PC-9 (cell line): ENCODE results near the gene SNX20. TPM values are rescaled to one million over a fixed set of nuclear protein-coding genes. Genes with fewer than 3 reads are reported as not detected.

ENCODE experiments used
- BruUV-seq: library from RNA; stranded (reverse); fragments of 400-500 nt; replicated peaks from 2 replicates; lab custom pipeline; 2021; lab: Mats Ljungman, UMichigan
- CTCF ChIA-PET: fragments of 300-600 bp; sonication (Branson Sonifier 250); formaldehyde crosslinking; loops from one replicate; lab custom pipeline; 2022; ENCODE audit warnings: antibody characterized with exemption; lab: Charles Lee
- POLR2A ChIA-PET: fragments of 300-600 bp; sonication (Branson Sonifier 250); formaldehyde crosslinking; loops from one replicate; lab custom pipeline; 2022; ENCODE audit warnings: antibody characterized with exemption; ENCODE audit not compliant: unreplicated experiment; lab: Charles Lee
- DNase-seq, 2 experiments: peaks; one replicate each; pipeline versions ENCODE4 v3.0.0 to v3.0.0-alpha.2; 2015 to 2022; ENCODE audit warnings: mixed read lengths in 1 of 2
- H2AFZ ChIP-seq: fragments of 200-600 bp; sonication (generic); 2 replicates; pipeline ENCODE4 v1.8.1; 2017; ENCODE audit warnings: antibody characterized with exemption
- H3F3A ChIP-seq: fragments of 200-600 bp; sonication (generic); 2 replicates; pipeline ENCODE4 v1.8.1; 2017; ENCODE audit warnings: antibody characterized with exemption, mild to moderate bottlenecking, low read depth; ENCODE audit not compliant: insufficient read depth
- H3K27ac ChIP-seq: fragments of 200-600 bp; sonication (generic); 2 replicates; pipeline ENCODE4 v1.6.1; 2016; ENCODE audit warnings: mixed run types
- H3K27me3 ChIP-seq: fragments of 200-600 bp; sonication (generic); 2 replicates; pipeline ENCODE4 v1.6.1; 2016; ENCODE audit warnings: low read depth, mixed run types; ENCODE audit not compliant: insufficient read depth
- H3K36me3 ChIP-seq: fragments of 200-600 bp; sonication (generic); 2 replicates; pipeline ENCODE4 v1.6.1; 2016; ENCODE audit warnings: low read depth, mixed run types
- H3K4me1 ChIP-seq: fragments of 200-600 bp; sonication (generic); replicated peaks from 2 replicates; pipeline ENCODE4 v1.6.1; 2016; ENCODE audit warnings: mixed run types; ENCODE audit not compliant: insufficient read depth
- H3K4me2 ChIP-seq: fragments of 200-600 bp; sonication (generic); 2 replicates; pipeline ENCODE4 v1.6.1; 2017; ENCODE audit warnings: mixed run types
- H3K4me3 ChIP-seq: fragments of 200-600 bp; sonication (generic); 2 replicates; pipeline ENCODE4 v1.6.1; 2016; ENCODE audit warnings: mixed run types
- H3K79me2 ChIP-seq: fragments of 200-600 bp; sonication (generic); 2 replicates; pipeline ENCODE4 v1.6.1; 2017; ENCODE audit warnings: low read depth, mixed run types
- H3K9me2 ChIP-seq: fragments of 200-600 bp; sonication (generic); 2 replicates; pipeline ENCODE4 v1.8.1; 2017; ENCODE audit warnings: mild to moderate bottlenecking; ENCODE audit not compliant: insufficient read depth
- H3K9me3 ChIP-seq: fragments of 200-600 bp; sonication (generic); 2 replicates; pipeline ENCODE4 v1.8.1; 2016; ENCODE audit warnings: low read depth; ENCODE audit not compliant: insufficient read depth
- H4K20me1 ChIP-seq: fragments of 200-600 bp; sonication (generic); 2 replicates; pipeline ENCODE4 v1.8.1; 2017; ENCODE audit not compliant: insufficient read depth
- EZH2 ChIP-seq: fragments of 200-600 bp; sonication (generic); IDR thresholded peaks from 2 replicates; pipeline ENCODE4 v1.8.0; 2017; ENCODE audit warnings: antibody characterized with exemption, low read depth
- intact Hi-C: fragments of 100-400 bp; cut with micrococcal nuclease; formaldehyde crosslinking; loops from one replicate; pipeline ENCODE4 v1.10.0; 2022; ENCODE audit not compliant: unreplicated experiment
- total RNA-seq: library from RNA; stranded (reverse); gene quantifications from 2 replicates; pipeline ENCODE4 v1.2.3, GENCODE V29; 2021
- TF ChIP-seq, protein P1 (sequence below): fragments of 200-600 bp; sonication (generic); conservative IDR thresholded peaks from 2 replicates; pipeline ENCODE4 v1.6.1; 2017; ENCODE audit warnings: mixed run types, antibody characterized with exemption, mild to moderate bottlenecking, moderate library complexity

SNX20 gene
- total RNA-seq, 1 experiment from 2014 or later, result not detected

GRCh38 chr16:50718761-50719400 lies 37.8 kb upstream of the SNX20 start:
- BruUV-seq, result no TSS peak
- H3K27me3 ChIP-seq, result no peaks in the 10 kb centered on the region
- intact Hi-C loops, result loop anchor here (1.0 to 5.0 kb wide), 2 partner anchors 22 to 42 kb away; no protein-coding TSS in a partner anchor
- H2AFZ ChIP-seq, result no peak overlapping the region
- no peaks in the 10 kb centered on the region for H3K36me3 ChIP-seq
- no peaks in the 10 kb centered on the region for H4K20me1 ChIP-seq
- H3K4me1 ChIP-seq, result peaks cover 50% of the 10 kb centered on the region
- no peaks in the 10 kb centered on the region for H3K9me2 ChIP-seq
- H3K4me3 ChIP-seq, result peak overlapping the region; percentile 63; the same call in 1 of the 2 replicates
- H3K27ac ChIP-seq, result peak overlapping the region; percentile 93
- peak in 1 of 2 experiments; percentile 65 for DNase-seq
- peak overlapping the region; percentile 90 for H3K4me2 ChIP-seq
- TF ChIP-seq, protein P1, sequence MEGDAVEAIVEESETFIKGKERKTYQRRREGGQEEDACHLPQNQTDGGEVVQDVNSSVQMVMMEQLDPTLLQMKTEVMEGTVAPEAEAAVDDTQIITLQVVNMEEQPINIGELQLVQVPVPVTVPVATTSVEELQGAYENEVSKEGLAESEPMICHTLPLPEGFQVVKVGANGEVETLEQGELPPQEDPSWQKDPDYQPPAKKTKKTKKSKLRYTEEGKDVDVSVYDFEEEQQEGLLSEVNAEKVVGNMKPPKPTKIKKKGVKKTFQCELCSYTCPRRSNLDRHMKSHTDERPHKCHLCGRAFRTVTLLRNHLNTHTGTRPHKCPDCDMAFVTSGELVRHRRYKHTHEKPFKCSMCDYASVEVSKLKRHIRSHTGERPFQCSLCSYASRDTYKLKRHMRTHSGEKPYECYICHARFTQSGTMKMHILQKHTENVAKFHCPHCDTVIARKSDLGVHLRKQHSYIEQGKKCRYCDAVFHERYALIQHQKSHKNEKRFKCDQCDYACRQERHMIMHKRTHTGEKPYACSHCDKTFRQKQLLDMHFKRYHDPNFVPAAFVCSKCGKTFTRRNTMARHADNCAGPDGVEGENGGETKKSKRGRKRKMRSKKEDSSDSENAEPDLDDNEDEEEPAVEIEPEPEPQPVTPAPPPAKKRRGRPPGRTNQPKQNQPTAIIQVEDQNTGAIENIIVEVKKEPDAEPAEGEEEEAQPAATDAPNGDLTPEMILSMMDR, result no peak
- no peak for TF ChIP-seq EZH2
- H3K9me3 ChIP-seq, result no peaks in the 10 kb centered on the region
- no peaks in the 10 kb centered on the region for H3K79me2 ChIP-seq
- ChIA-PET POLR2A (interaction anchor here (0.6 to 1.5 kb wide), 2 partner anchors 22 to 23 kb away, joined by 3 to 9 read pairs; partner anchors contain the start of gene CYLD), CTCF (interaction anchor here (0.7 to 1.8 kb wide), 3 partner anchors 39 to 87 kb away, joined by 3 to 9 read pairs (median 3); no protein-coding TSS in a partner anchor)
- peaks cover 37% of the 10 kb centered on the region for H3F3A ChIP-seq

- peak overlapping the region; percentile 90 for H3K4me2 ChIP-seq
- no peaks in the 10 kb centered on the region for H4K20me1 ChIP-seq
- H3K27ac ChIP-seq, result 0 out of 2 replicates have a peak overlapping the region, but pooled peaks have one; percentile 93
- peaks cover 37% of the 10 kb centered on the region for H3F3A ChIP-seq
- ChIA-PET POLR2A (interaction anchor here (0.6 to 1.5 kb wide), 2 partner anchors 23 to 468 kb away, joined by 9 to 13 read pairs; partner anchors contain the start of gene CYLD), CTCF (no interaction called here)
- no peak overlapping the region for H2AFZ ChIP-seq
- BruUV-seq, result no TSS peak
- H3K79me2 ChIP-seq, result no peaks in the 10 kb centered on the region
- intact Hi-C loops, result loop anchor here (5.0 kb wide), 1 partner anchor 41 kb away; no protein-coding TSS in a partner anchor
- H3K4me3 ChIP-seq, result no peak overlapping the region
- no peak for TF ChIP-seq EZH2
- TF ChIP-seq, protein P1, result no peak
- no peaks in the 10 kb centered on the region for H3K9me2 ChIP-seq
- no peaks in the 10 kb centered on the region for H3K36me3 ChIP-seq
- H3K4me1 ChIP-seq, result peaks cover 50% of the 10 kb centered on the region
- H3K9me3 ChIP-seq, result no peaks in the 10 kb centered on the region
- no peaks in the 10 kb centered on the region for H3K27me3 ChIP-seq
- DNase-seq, result no peak
Observed at GRCh38 chr16:50718061-50718760, 37.1 kb upstream of the SNX20 start.

- CTCF ChIA-PET, result no interaction called here
- Histone ChIP-seq H4K20me1 (no peaks in the 10 kb centered on the region), H3K27ac (no peak overlapping the region), H3K9me2 (no peaks in the 10 kb centered on the region), H3K4me1 (peaks cover 45% of the 10 kb centered on the region), H3K4me3 (no peak overlapping the region), H3F3A (peaks cover 34% of the 10 kb centered on the region), H3K4me2 (no peak overlapping the region), H3K36me3 (no peaks in the 10 kb centered on the region), H2AFZ (no peak overlapping the region), H3K79me2 (no peaks in the 10 kb centered on the region), H3K9me3 (no peaks in the 10 kb centered on the region), H3K27me3 (no peaks in the 10 kb centered on the region)
- BruUV-seq, result no TSS peak
- POLR2A ChIA-PET, result no interaction called here
- intact Hi-C loops, result loop anchor here (5.0 kb wide), 1 partner anchor 40 kb away; no protein-coding TSS in a partner anchor
- no peak for DNase-seq
- no peak for TF ChIP-seq EZH2
- TF ChIP-seq, protein P1, result no peak
Observed at GRCh38 chr16:50717494-50717893, 36.4 kb upstream of the SNX20 start.
